H9 (cell line): Measurements from ENCODE around the gene ZNF688. TPM values are rescaled to one million over a fixed set of nuclear protein-coding genes. Genes with fewer than 3 reads are reported as not detected.

Experiments
- DNase-seq: peaks from one replicate; pipeline ENCODE4 v3.0.0-alpha.2; 2017
- H2AFZ ChIP-seq: one replicate; pipeline ENCODE4 v1.6.1; 2013; ENCODE audit warnings: mild to moderate bottlenecking, low read length, control low read depth, moderate library complexity
- H2AK5ac ChIP-seq: 2 replicates; pipeline ENCODE4 v1.6.1; 2013; ENCODE audit warnings: low read length, control low read depth, mixed read lengths; ENCODE audit not compliant: insufficient read length
- H2BK120ac ChIP-seq: one replicate; pipeline ENCODE4 v1.6.1; 2013; ENCODE audit warnings: low read depth, mild to moderate bottlenecking, low read length, control low read depth, inconsistent platforms; ENCODE audit not compliant: poor library complexity, severe bottlenecking
- H2BK12ac ChIP-seq: 2 replicates; pipeline ENCODE4 v1.6.1; 2013; ENCODE audit warnings: low read length, control low read depth, mixed read lengths, low read depth; ENCODE audit not compliant: insufficient read length
- H2BK15ac ChIP-seq: 2 replicates; pipeline ENCODE4 v1.6.1; 2013; ENCODE audit warnings: low read depth, low read length, control low read depth
- H2BK20ac ChIP-seq: one replicate; pipeline ENCODE4 v1.6.1; 2013; ENCODE audit warnings: low read depth, mild to moderate bottlenecking, low read length, control low read depth, inconsistent platforms; ENCODE audit not compliant: poor library complexity, severe bottlenecking
- H2BK5ac ChIP-seq: 2 replicates; pipeline ENCODE4 v1.6.1; 2013; ENCODE audit warnings: low read length, control low read depth, mixed read lengths; ENCODE audit not compliant: insufficient read length
- H3K14ac ChIP-seq: 2 replicates; pipeline ENCODE4 v1.6.1; 2013; ENCODE audit warnings: low read length, control low read depth; ENCODE audit not compliant: insufficient read depth
- H3K18ac ChIP-seq: 2 replicates; pipeline ENCODE4 v1.6.1; 2013; ENCODE audit warnings: low read depth, mild to moderate bottlenecking, mixed read lengths, low read length, control low read depth; ENCODE audit not compliant: insufficient read length
- H3K23ac ChIP-seq: 2 replicates; pipeline ENCODE4 v1.6.1; 2013; ENCODE audit warnings: low read length, control low read depth, mixed read lengths, low read depth; ENCODE audit not compliant: insufficient read length
- H3K23me2 ChIP-seq: 2 replicates; pipeline ENCODE4 v1.6.1; 2013; ENCODE audit warnings: low read depth, mild to moderate bottlenecking, mixed read lengths, low read length, control low read depth; ENCODE audit not compliant: insufficient read length, poor library complexity, severe bottlenecking
- H3K27ac ChIP-seq: 2 replicates; pipeline ENCODE4 v1.5.1; 2013; ENCODE audit warnings: low read length, control low read depth, mixed read lengths, low read depth; ENCODE audit not compliant: insufficient read length
- H3K27me3 ChIP-seq: 2 replicates; pipeline ENCODE4 v1.6.1; 2013; ENCODE audit warnings: low read length, control low read depth, inconsistent platforms; ENCODE audit not compliant: insufficient read depth
- H3K4ac ChIP-seq: 2 replicates; pipeline ENCODE4 v1.6.1; 2013; ENCODE audit warnings: low read depth, mild to moderate bottlenecking, control low read depth, inconsistent platforms, low read length, moderate library complexity
- H3K4me1 ChIP-seq: 2 replicates; pipeline ENCODE4 v1.6.1; 2013; ENCODE audit warnings: low read length, control low read depth, inconsistent platforms; ENCODE audit not compliant: insufficient read depth
- H3K4me2 ChIP-seq: 2 replicates; pipeline ENCODE4 v1.6.1; 2013; ENCODE audit warnings: low read length, control low read depth, mixed read lengths; ENCODE audit not compliant: insufficient read length, insufficient read depth
- H3K56ac ChIP-seq: 2 replicates; pipeline ENCODE4 v1.6.1; 2013; ENCODE audit warnings: low read depth, mild to moderate bottlenecking, mixed read lengths, low read length, control low read depth; ENCODE audit not compliant: insufficient read length
- H3K79me1 ChIP-seq: 2 replicates; pipeline ENCODE4 v1.6.1; 2013; ENCODE audit warnings: low read depth, mild to moderate bottlenecking, moderate library complexity, low read length, control low read depth, inconsistent platforms; ENCODE audit not compliant: insufficient read depth, poor library complexity, severe bottlenecking
- H3K79me2 ChIP-seq: 2 replicates; pipeline ENCODE4 v1.6.1; 2013; ENCODE audit warnings: low read length, control low read depth, inconsistent platforms; ENCODE audit not compliant: insufficient read depth
- H3K9ac ChIP-seq: 2 replicates; pipeline ENCODE4 v1.6.1; 2013; ENCODE audit warnings: low read length, control low read depth, mixed read lengths; ENCODE audit not compliant: insufficient read length; ENCODE audit errors: extremely low read depth
- H3K9me3 ChIP-seq: one replicate; pipeline ENCODE4 v1.6.1; 2013; ENCODE audit warnings: low read depth, low read length, inconsistent platforms; ENCODE audit not compliant: control insufficient read depth
- H3T11ph ChIP-seq: one replicate; pipeline ENCODE4 v1.6.1; 2013; ENCODE audit warnings: mild to moderate bottlenecking, low read length, control low read depth, inconsistent platforms
- H4K20me1 ChIP-seq: one replicate; pipeline ENCODE4 v1.6.1; 2013; ENCODE audit not compliant: control insufficient read depth, insufficient read length, insufficient read depth
- H4K5ac ChIP-seq: 2 replicates; pipeline ENCODE4 v1.6.1; 2013; ENCODE audit warnings: low read depth, mild to moderate bottlenecking, mixed read lengths, low read length, control low read depth; ENCODE audit not compliant: insufficient read length
- H4K8ac ChIP-seq: replicated peaks from 2 replicates; pipeline ENCODE4 v1.6.1; 2013; ENCODE audit warnings: low read length, control low read depth, mixed read lengths, low read depth; ENCODE audit not compliant: insufficient read length
- H4K91ac ChIP-seq: 2 replicates; pipeline ENCODE4 v1.6.1; 2013; ENCODE audit warnings: low read depth, mild to moderate bottlenecking, moderate library complexity, mixed read lengths, low read length, control low read depth; ENCODE audit not compliant: insufficient read length
- H3K27ac Mint-ChIP-seq, 3 experiments: 2 replicates in 2 of 3; 3 replicates in 1 of 3; pipeline ENCODE4 v1.8.0; 2020 to 2021; ENCODE audit warnings: mixed read lengths in 3 of 3, mild to moderate bottlenecking in 1 of 3, moderate library complexity in 1 of 3
- H3K27me3 Mint-ChIP-seq: 2 replicates; pipeline ENCODE4 v1.8.0; 2021; ENCODE audit warnings: low read depth, mild to moderate bottlenecking, moderate library complexity, mixed read lengths
- H3K36me3 Mint-ChIP-seq, 3 experiments: 2 replicates in 2 of 3; 3 replicates in 1 of 3; pipeline ENCODE4 v1.8.0; 2020 to 2021; ENCODE audit warnings: low read depth in 3 of 3, mixed read lengths in 3 of 3; ENCODE audit not compliant: insufficient read depth in 1 of 3
- H3K4me1 Mint-ChIP-seq, 2 experiments: 2 replicates each; pipeline ENCODE4 v1.8.0; 2020; ENCODE audit warnings: mixed read lengths in 2 of 2
- H3K4me3 Mint-ChIP-seq, 2 experiments: 2 replicates in 1 of 2; 3 replicates in 1 of 2; pipeline ENCODE4 v1.8.0; 2020 to 2021; ENCODE audit warnings: mild to moderate bottlenecking in 2 of 2, mixed read lengths in 2 of 2, moderate library complexity in 1 of 2
- H3K9me3 Mint-ChIP-seq, 2 experiments: 2 replicates in 1 of 2; 3 replicates in 1 of 2; pipeline ENCODE4 v1.8.0; 2020; ENCODE audit warnings: mild to moderate bottlenecking in 2 of 2, mixed read lengths in 2 of 2, moderate library complexity in 1 of 2
- WGBS: extraction: QIAGEN DNeasy Blood & Tissue Kit; methylation state at CpG from one replicate; pipeline ENCODE4 v1.1.7; 2013; ENCODE audit warnings: missing lambda C conversion rate, low lambda C conversion rate, mixed read lengths; ENCODE audit not compliant: insufficient read length; ENCODE audit errors: extremely low coverage; 5-methylcytosine and 5-hydroxymethylcytosine counted together
- total RNA-seq: library from RNA; stranded (reverse); gene quantifications from 2 replicates; pipeline ENCODE4 v1.2.1, GENCODE V29; 2021
- TF ChIP-seq, protein P1 (sequence below): fragments of 200-600 bp; sonication (generic); conservative IDR thresholded peaks from 3 replicates; pipeline ENCODE4 v1.8.0; 2021; ENCODE audit warnings: antibody characterized with exemption, mild to moderate bottlenecking

Gene ZNF688
- total RNA-seq, 1 experiment from 2014 or later, result 4.5 TPM

DNA sequence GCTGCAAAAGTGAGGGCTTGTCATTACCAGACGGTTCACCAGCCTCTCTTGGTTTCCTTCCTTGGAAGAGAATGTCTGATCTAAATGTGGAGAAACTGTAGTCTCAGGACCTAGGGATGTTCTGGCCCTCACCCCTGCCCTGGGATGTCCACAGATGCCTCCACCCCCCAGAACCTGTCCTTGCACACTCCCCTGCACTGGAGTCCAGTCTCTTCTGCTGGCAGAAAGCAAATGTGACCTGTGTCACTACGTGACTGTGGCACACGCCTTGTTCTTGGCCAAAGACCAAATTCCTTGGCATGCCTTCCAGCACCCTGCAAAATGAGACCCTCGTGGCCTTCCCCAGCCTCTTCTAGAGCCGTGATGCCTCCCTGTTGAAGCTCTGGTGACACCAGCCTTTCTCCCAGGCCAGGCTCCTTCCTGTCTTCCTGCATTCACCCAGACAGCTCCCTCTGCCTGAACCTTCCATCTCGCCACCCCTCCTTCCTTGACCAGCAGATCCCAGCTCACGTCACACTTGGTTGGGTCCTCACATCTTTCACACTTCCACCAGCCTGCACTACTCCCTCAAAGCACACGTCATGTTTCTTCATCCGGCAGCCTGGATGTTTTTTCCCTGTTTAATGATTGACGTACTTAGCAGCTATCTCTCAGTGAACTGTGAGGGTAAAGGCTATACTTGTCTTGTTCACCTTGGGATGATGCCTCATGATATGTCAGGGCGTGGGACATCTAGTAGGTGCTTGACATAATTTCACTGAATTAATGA is 49.5 kb downstream of the ZNF688 start:
- no peak overlapping the region for H3K23ac ChIP-seq
- Mint-ChIP-seq H3K4me3 (no peak overlapping the region), H3K4me1 (peaks cover 3% of the 10 kb centered on the region in 2 experiments), H3K27ac (no peak overlapping the region), H3K27me3 (no peaks in the 10 kb centered on the region), H3K9me3 (no peaks in the 10 kb centered on the region), H3K36me3 (peaks cover 0 to 13% (median 9%) of the 10 kb centered on the region in 3 experiments; a peak in 5 of 7 replicates)
- no peaks in the 10 kb centered on the region for H3K79me2 ChIP-seq
- no peak overlapping the region for H4K5ac ChIP-seq
- H4K91ac ChIP-seq, result no peak overlapping the region
- H3K4me1 ChIP-seq, result no peaks in the 10 kb centered on the region
- no CpG with 5 or more reads among the region's 11 CpGs for WGBS
- no peak overlapping the region for H2BK120ac ChIP-seq
- TF ChIP-seq, protein P1, sequence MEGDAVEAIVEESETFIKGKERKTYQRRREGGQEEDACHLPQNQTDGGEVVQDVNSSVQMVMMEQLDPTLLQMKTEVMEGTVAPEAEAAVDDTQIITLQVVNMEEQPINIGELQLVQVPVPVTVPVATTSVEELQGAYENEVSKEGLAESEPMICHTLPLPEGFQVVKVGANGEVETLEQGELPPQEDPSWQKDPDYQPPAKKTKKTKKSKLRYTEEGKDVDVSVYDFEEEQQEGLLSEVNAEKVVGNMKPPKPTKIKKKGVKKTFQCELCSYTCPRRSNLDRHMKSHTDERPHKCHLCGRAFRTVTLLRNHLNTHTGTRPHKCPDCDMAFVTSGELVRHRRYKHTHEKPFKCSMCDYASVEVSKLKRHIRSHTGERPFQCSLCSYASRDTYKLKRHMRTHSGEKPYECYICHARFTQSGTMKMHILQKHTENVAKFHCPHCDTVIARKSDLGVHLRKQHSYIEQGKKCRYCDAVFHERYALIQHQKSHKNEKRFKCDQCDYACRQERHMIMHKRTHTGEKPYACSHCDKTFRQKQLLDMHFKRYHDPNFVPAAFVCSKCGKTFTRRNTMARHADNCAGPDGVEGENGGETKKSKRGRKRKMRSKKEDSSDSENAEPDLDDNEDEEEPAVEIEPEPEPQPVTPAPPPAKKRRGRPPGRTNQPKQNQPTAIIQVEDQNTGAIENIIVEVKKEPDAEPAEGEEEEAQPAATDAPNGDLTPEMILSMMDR, result no peak
- H3K18ac ChIP-seq, result no peak overlapping the region
- H3K27ac ChIP-seq, result no peak overlapping the region
- no peak overlapping the region for H2BK15ac ChIP-seq
- no peaks in the 10 kb centered on the region for H4K20me1 ChIP-seq
- DNase-seq, result no peak
- H3K14ac ChIP-seq, result no peak overlapping the region
- H3K4ac ChIP-seq, result no peak overlapping the region
- H2BK5ac ChIP-seq, result no peak overlapping the region
- no peaks in the 10 kb centered on the region for H3K79me1 ChIP-seq
- no peak overlapping the region for H3T11ph ChIP-seq
- no peaks in the 10 kb centered on the region for H3K27me3 ChIP-seq
- H2AK5ac ChIP-seq, result no peak overlapping the region
- H3K9me3 ChIP-seq, result no peaks in the 10 kb centered on the region
- no peak overlapping the region for H4K8ac ChIP-seq
- no peak overlapping the region for H2AFZ ChIP-seq
- no peak overlapping the region for H3K56ac ChIP-seq
- H2BK20ac ChIP-seq, result no peak overlapping the region
- no peak overlapping the region for H2BK12ac ChIP-seq
- no peak overlapping the region for H3K4me2 ChIP-seq
- H3K9ac ChIP-seq, result no peak overlapping the region
- H3K23me2 ChIP-seq, result peaks cover 10% of the 10 kb centered on the region
